Esophagus squamous epithelium (tissue), 4 donors: ENCODE measurements around the gene GPR82.

Experiments used
- POLR2A ChIP-seq, 4 donors: fragments of 450-650 bp; IDR thresholded peaks; one replicate each; pipeline ENCODE4 v1.6.1; 2017; ENCODE audit warnings: antibody characterized with exemption in 4 of 4, mild to moderate bottlenecking in 4 of 4, moderate library complexity in 3 of 4
- TF ChIP-seq, protein P1 (sequence below), 6 experiments: fragments of 450-650 bp in 4 of 6; fragments of 200-600 bp in 2 of 6; sonication (generic) in 2 of 6; IDR thresholded peaks; one replicate each; pipeline ENCODE4 v1.5.1; 2016 to 2019; ENCODE audit warnings: antibody characterized with exemption in 6 of 6, mild to moderate bottlenecking in 4 of 6, moderate library complexity in 4 of 6

DNA sequence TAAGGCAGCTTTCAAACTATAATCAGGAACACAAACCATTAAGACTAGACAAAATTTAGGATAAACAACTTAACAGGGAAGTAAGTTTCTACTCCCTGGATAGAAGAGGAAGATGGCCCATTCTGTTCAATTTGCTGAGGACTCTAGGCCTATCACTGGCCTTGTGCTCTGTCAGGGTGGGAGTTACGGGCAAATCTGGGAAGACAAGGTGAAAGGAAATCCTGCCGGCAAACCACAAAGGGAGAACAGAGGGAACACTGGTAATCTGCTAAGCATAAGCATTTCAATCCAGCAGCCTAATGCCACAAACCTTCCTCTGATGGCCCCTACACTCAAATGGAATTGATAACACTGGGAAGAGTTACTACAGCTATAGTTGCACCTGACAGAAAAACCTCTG lies 8.3 kb downstream of the GPR82 start:
- no peak for TF ChIP-seq POLR2A (IDR thresholded peaks at IDR 0.05)
- TF ChIP-seq, protein P1, sequence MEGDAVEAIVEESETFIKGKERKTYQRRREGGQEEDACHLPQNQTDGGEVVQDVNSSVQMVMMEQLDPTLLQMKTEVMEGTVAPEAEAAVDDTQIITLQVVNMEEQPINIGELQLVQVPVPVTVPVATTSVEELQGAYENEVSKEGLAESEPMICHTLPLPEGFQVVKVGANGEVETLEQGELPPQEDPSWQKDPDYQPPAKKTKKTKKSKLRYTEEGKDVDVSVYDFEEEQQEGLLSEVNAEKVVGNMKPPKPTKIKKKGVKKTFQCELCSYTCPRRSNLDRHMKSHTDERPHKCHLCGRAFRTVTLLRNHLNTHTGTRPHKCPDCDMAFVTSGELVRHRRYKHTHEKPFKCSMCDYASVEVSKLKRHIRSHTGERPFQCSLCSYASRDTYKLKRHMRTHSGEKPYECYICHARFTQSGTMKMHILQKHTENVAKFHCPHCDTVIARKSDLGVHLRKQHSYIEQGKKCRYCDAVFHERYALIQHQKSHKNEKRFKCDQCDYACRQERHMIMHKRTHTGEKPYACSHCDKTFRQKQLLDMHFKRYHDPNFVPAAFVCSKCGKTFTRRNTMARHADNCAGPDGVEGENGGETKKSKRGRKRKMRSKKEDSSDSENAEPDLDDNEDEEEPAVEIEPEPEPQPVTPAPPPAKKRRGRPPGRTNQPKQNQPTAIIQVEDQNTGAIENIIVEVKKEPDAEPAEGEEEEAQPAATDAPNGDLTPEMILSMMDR (IDR thresholded peaks at IDR 0.05) = no peak
